Effector CD8-positive, alpha-beta T cell (primary cell): ENCODE data around the gene ELL2.

Experiments used
- DNase-seq: peaks from one replicate; lab custom pipeline; 2025; lab: John Stamatoyannopoulos, UW

ELL2 gene

DNA sequence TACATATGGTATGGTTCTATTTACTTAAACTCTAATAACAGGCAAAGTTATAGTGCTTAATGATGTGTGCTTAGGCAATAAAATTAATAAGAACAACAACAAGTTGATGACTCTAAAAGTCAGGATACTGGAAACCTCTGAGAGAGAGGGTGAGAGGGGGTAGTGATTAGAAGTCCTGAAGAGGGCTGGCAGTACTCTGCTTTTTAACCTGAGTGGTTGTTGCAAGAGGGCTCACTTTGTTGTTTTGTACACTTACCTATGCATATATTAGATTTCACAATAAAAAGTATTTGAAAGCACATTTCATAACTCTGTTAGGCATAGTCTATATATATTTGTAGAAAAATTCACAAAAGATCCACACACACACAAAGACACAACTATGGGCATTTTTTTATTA lies 21.4 kb upstream of the ELL2 start:
- DNase-seq: no peak

DNA sequence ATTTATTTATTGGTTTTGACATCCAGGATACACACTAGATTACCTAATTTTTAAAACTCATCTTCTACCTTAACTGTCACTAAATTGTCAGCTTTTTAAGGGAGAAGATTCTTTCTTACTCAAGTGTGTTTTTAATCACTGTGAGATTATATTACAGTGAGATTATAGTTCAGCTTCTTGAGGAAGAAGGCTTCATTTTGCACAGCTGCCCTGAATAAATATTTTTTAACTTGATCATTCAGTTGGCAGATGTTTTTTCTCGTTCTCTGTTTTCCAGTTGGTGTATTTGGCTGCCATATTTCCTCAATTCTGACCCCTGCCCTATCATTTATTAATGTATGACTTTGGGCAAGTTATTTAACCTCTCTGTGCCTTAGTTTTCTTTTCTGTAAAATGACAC lies 15.0 kb upstream of the ELL2 start:
- DNase-seq: no peak

GRCh38 chr5:95975703-95976102 lies 14.1 kb upstream of the ELL2 start:
- no peak for DNase-seq

DNA sequence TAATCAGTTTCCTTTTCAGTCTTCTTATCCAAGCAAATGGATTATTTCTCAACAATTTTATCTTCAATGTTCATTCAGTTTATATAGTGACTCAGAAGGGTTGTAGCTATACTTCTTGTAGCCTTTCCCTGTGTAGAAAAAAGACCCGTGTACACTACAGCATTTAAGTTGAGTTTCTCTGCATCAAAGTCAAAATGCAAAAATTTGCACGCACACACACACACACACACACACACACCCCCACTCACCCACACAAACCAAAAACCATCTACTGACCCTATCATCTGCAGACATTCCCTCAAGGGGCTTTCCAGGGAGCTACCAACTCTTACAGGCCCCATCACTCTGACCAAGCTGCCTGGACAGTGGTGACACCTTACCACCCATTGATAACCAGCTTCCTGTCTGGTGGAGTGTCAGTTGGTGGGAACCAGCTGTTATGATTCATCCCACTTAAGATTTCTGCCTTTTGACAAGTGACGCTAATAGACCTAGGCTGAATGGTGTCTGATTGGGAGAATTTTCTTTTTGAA lies 12.2 kb upstream of the ELL2 start:
- DNase-seq: no peak

DNA sequence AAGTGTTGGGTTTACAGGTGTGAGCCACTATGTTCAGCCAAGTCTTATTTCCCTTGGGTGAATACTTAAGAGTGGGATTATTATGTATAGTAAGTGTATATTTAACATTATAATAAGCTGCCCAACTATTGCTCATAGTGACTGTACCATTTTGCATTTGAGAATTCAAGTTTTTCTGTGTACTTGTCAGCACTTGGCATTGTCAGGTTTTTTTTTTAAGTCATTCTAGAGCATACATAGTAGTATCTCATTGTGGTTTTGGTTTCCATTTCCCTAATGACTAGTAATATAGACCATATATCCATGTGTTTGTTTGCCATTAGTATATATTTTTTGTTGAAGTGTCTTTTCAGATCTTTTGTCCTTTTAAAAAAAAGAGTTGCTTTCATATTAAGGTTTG lies 10.5 kb upstream of the ELL2 start:
- DNase-seq: no peak

- DNase-seq: no peak
These were observed 8.7 kb upstream of the ELL2 start for GRCh38 chr5:95970359-95970704.

- no peak for DNase-seq
These were observed 8.2 kb upstream of the ELL2 start for GRCh38 chr5:95969651-95970358.

DNA sequence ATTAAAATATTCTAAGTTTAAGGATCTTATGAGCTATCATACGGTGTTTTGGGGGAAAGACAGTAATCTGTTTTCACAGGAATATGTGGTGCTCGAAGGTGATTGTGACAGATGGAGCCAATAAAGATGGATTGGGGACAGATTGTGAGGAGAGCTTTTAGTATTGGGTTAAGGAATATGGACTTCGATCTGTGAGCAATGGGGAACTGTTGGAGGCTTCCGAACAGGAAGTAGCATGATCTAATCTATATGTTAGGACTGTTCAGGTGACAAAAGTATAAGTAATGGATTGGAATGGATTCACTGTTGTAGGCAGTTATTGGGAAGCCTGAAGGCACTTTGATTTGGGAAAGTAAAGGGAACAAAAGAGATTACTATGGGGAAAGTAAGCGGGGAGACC lies 7.4 kb upstream of the ELL2 start:
- DNase-seq: no peak

DNA sequence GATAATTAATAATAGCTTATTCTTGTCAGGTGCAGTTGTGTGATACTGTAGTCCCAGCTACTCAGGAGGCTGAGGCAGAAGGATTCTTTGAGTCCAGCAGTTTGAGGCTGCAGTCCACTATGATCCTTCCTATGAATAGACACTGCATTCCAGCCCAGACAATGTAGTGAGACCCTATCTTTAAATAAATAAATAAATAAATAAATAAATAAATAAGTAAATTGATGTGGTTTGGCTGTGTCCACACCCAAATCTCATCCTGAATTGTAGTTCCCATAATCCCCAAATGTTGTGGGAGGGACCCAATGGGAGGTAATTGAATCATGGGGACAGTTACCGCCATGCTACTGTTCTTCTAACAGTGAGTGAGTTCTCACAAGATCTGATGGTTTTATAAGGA lies 5.6 kb upstream of the ELL2 start:
- no peak for DNase-seq

DNA sequence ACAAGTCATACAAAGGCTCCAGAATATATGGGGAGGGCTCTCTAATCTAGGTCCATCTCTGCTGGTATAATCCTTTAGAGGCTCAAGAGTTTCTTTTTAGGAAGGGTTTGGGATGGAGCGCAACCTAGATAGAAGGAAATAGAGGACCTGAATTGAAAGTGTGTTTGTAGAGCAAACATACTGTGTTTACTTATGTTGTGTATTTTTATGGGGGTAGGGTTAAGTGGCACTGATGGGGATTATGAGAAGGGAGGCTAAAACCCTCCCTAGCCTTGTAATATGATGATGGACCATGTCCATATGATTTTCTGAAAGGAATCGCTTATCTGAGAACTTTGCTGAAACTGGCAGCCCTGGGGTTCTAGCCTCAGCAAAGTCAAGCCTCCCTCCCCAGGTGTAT lies 4.4 kb upstream of the ELL2 start:
- DNase-seq: no peak

GRCh38 chr5:95963650-95964410 lies 2.2 kb upstream of the ELL2 start:
- no peak for DNase-seq

DNA sequence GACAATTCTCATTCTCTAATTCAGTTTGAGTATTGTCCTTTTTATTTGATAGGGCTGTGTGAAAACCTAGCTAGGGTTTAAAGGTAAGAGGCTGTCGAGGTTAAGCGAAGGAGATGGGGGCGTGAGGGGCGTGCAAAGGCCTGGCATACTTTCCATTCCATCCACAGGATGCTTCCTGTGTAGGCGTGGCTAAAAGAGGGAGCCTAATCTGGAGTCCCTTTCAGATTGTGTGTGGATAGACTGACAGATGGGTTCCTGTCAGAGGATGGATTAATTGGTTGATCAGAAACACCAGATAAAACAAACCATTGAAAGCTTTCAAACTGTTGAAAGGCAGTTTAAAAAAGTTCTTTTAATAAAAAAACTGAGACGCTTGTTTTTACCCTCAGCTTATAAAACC lies 1.1 kb upstream of the ELL2 start:
- no peak for DNase-seq

DNA sequence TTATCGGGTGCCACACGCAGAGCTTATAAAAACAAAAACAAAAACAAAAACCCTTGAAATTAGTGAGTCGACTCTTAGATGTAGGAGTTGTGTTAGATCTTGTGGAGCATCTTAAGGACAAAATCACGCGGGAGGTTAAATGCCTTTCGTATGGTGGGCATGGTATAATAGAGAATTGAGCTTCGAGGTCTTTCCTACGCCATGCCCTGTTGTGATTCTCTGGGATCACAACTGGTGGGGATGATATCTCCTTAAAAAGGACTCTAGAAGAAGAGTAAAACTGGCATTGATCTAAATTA lies 773 bp upstream of the ELL2 start:
- no peak for DNase-seq

DNA sequence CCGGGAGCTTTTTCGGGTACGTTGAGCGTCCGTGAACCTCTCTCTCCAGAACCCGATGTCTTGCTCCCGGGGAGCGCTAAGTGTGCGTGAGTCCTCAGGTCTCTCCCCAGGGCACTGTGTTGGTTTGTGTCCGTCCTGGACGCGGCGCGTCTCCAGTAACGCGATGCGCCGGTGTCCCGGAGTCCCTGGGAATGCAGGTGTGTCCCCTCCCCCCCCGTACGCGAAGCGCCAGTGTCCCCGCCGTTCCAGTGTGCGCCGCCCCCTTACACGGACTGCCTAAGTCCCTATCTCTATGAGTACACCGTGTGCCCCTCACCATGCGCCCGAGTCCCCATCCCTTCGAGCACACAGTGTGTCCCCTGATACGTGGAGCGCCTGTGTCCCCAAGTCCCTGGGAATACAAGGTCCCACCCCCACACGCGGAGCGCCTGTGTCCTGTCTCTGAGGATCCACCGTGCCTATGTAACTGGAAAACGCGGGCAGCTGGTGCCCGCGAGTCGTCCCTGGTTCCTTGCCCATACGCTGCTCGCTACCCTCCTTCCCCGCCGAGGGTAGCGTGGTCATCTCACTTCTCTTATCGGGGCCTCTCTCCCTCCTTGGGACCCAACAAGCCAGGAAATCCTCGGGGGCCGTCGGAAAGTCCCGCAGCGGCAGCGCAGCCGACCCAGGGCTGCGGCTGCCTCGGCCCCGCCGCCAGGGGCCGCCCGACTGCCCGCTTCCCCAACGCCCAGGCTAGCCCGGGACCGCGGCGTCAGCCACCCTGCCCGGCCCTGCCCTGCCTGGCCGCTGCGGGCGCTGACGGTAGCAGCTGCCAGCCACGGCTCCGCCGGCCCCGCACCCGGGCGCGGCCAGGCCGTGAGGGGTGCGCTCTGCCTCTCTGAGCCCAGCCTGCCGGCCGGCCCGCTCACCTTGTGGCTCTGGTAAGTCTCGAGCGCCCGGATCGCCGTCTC lies 709 bp downstream of the ELL2 start:
- DNase-seq: peak; percentile 46

GRCh38 chr5:95959888-95960666 lies 1.6 kb downstream of the ELL2 start:
- DNase-seq: no peak

- DNase-seq: no peak
These were observed 2.4 kb downstream of the ELL2 start for GRCh38 chr5:95959051-95959887.

- no peak for DNase-seq
These were observed 3.2 kb downstream of the ELL2 start for GRCh38 chr5:95958310-95959014.

DNA sequence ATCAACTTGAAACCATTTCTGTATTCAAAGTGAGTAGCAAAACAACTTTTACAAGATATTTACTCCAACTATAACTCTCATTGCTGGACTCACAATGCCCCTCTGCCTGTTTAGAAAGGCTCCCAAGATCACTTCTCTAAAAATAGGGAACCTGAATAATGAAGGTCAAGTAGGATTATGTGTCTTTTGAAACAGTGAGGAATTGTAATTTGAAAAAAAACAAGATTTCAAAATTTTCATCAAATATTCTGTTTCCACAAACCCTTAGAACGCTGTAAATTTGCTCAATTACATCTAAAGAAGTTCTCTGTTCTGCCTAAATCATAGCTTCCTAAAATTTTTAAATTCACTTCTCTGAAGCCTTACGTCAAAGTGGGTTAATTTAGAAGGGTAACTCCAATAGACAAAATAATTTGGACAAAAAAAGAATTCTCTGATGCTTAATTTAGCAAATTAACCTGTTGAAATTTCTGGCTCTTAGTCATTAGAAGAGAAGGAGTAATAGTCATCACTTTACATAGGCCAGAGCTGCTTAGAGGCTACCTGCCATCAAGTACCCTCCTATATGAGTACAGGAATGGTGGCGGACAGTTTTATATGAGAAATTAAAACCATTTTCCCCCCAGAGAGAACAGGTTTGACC lies 4.0 kb downstream of the ELL2 start:
- no peak for DNase-seq

GRCh38 chr5:95956900-95957293 lies 4.8 kb downstream of the ELL2 start:
- no peak for DNase-seq
